PFSK-1 (cell line): ENCODE data around the gene CENPT.

Experiments
- POLR2AphosphoS5 ChIP-seq: IDR thresholded peaks from 2 replicates; pipeline ENCODE4 v1.6.1; 2012; ENCODE audit warnings: low read depth, mild to moderate bottlenecking, control low read depth, low read length, moderate library complexity
- TAF1 ChIP-seq: IDR thresholded peaks from 2 replicates; pipeline ENCODE4 v1.6.1; 2012; ENCODE audit warnings: low read length, control low read depth, borderline replicate concordance; ENCODE audit not compliant: insufficient read depth

GRCh38 chr16:67786491-67786890 is 61.0 kb downstream of the CENPT start:
- TF ChIP-seq TAF1 = no peak
- TF ChIP-seq POLR2AphosphoS5 = no peak
